HepG2 (cell line): ENCODE results near the gene CNP. TPM values are rescaled to one million over a fixed set of nuclear protein-coding genes. Genes with fewer than 3 reads are reported as not detected.

Experiments
- ARID2 ChIP-seq: sonication (generic); formaldehyde crosslinking; IDR thresholded peaks from 2 replicates; pipeline ENCODE4 v1.8.1; 2022; ENCODE audit warnings: mild to moderate bottlenecking, missing genetic modification reagents, borderline replicate concordance
- ARID3A ChIP-seq: IDR thresholded peaks from 2 replicates; pipeline ENCODE4 v1.6.1; 2012; ENCODE audit warnings: low read depth, low read length, improper control_type of control experiment
- CC2D1A ChIP-seq: sonication (generic); formaldehyde crosslinking; IDR thresholded peaks from 2 replicates; pipeline ENCODE4 v1.8.1; 2023; ENCODE audit warnings: mild to moderate bottlenecking, missing genetic modification reagents
- CREB1 ChIP-seq, 2 experiments: fragments of 450-650 bp in 1 of 2; IDR thresholded peaks; 2 replicates each; pipeline ENCODE4 v1.6.1; 2016 to 2017; ENCODE audit warnings: control low read depth in 1 of 2, mild to moderate bottlenecking in 1 of 2, missing compliant biosample characterization in 1 of 2, missing genetic modification characterization in 1 of 2
- E2F5 ChIP-seq: sonication (generic); formaldehyde crosslinking; conservative IDR thresholded peaks from 2 replicates; pipeline ENCODE4 v1.4.0; 2020; ENCODE audit warnings: missing genetic modification reagents
- EED ChIP-seq: sonication (generic); formaldehyde crosslinking; IDR thresholded peaks from 2 replicates; pipeline ENCODE4 v1.5.0; 2020; ENCODE audit warnings: mild to moderate bottlenecking, missing genetic modification reagents
- FOXP4 ChIP-seq: sonication (generic); formaldehyde crosslinking; IDR thresholded peaks from 2 replicates; pipeline ENCODE4 v1.4.0; 2020; ENCODE audit warnings: missing genetic modification reagents
- KLF12 ChIP-seq: sonication (generic); formaldehyde crosslinking; IDR thresholded peaks from 2 replicates; pipeline ENCODE4 v1.4.0; 2020; ENCODE audit warnings: missing genetic modification reagents, borderline replicate concordance
- KLF9 ChIP-seq: IDR thresholded peaks from 2 replicates; pipeline ENCODE4 v1.6.1; 2016; ENCODE audit warnings: low read depth
- MED13 ChIP-seq: sonication (generic); formaldehyde crosslinking; IDR thresholded peaks from 2 replicates; pipeline ENCODE4 v1.5.0; 2020; ENCODE audit warnings: missing genetic modification reagents
- MXD1 ChIP-seq: sonication (generic); formaldehyde crosslinking; IDR thresholded peaks from 2 replicates; pipeline ENCODE4 v1.4.0; 2020; ENCODE audit warnings: mild to moderate bottlenecking, missing genetic modification reagents
- PBX2 ChIP-seq: IDR thresholded peaks from 2 replicates; pipeline ENCODE4 v1.6.1; 2016; ENCODE audit warnings: control low read depth
- POGK ChIP-seq: sonication (generic); formaldehyde crosslinking; conservative IDR thresholded peaks from 2 replicates; pipeline ENCODE4 v1.8.0; 2022; ENCODE audit warnings: mild to moderate bottlenecking, moderate library complexity, missing genetic modification reagents
- POLR2AphosphoS5 ChIP-seq: IDR thresholded peaks from 2 replicates; pipeline ENCODE4 v1.6.1; 2012; ENCODE audit warnings: low read depth, low read length
- THAP8 ChIP-seq: sonication (generic); formaldehyde crosslinking; IDR thresholded peaks from 2 replicates; pipeline ENCODE4 v1.5.1; 2020; ENCODE audit warnings: missing genetic modification reagents, mild to moderate bottlenecking, borderline replicate concordance
- TRIM24 ChIP-seq: sonication (generic); formaldehyde crosslinking; IDR thresholded peaks from 2 replicates; pipeline ENCODE4 v1.8.0; 2022; ENCODE audit warnings: mild to moderate bottlenecking, missing genetic modification reagents
- ZNF136 ChIP-seq: sonication (generic); formaldehyde crosslinking; IDR thresholded peaks from 2 replicates; pipeline ENCODE4 v1.8.1; 2022; ENCODE audit warnings: low read depth, mild to moderate bottlenecking, moderate library complexity, missing genetic modification reagents
- ZNF431 ChIP-seq: sonication (generic); formaldehyde crosslinking; IDR thresholded peaks from 2 replicates; pipeline ENCODE4 v1.9.0; 2022; ENCODE audit warnings: missing genetic modification reagents, low read depth, mild to moderate bottlenecking, borderline replicate concordance
- ZNF672 ChIP-seq: sonication (generic); formaldehyde crosslinking; IDR thresholded peaks from 2 replicates; pipeline ENCODE4 v1.8.1; 2022; ENCODE audit warnings: missing genetic modification reagents
- ZNF766 ChIP-seq: sonication (generic); formaldehyde crosslinking; IDR thresholded peaks from 2 replicates; pipeline ENCODE4 v1.5.0; 2020; ENCODE audit warnings: missing genetic modification reagents, borderline replicate concordance
- polyA plus RNA-seq, 8 experiments: library from polyadenylated mRNA; depleted of rRNA in 3 of 8; stranded (reverse) in 7 of 8; unstranded in 1 of 8; fragments of >200 nt; fragmentation: Illumina TruSeq in 4 of 8; extraction: Trizol in 4 of 8; gene quantifications; 2 replicates each; pipeline versions ENCODE4 v1.2.1 to v1.2.3, GENCODE V29; 2011 to 2016; ENCODE audit warnings: low read depth in 4 of 8, missing spikeins in 1 of 8, mixed read lengths in 1 of 8; ENCODE audit not compliant: insufficient read depth in 1 of 8
- total RNA-seq, 5 experiments: library from RNA; depleted of rRNA; stranded (reverse); fragments of >200 nt; fragmentation: Illumina TruSeq; extraction: Trizol; gene quantifications; 2 replicates each; pipeline ENCODE4 v1.2.3, GENCODE V29; 2016; ENCODE audit warnings: low read depth in 1 of 5

Gene CNP
- total and polyA plus RNA-seq, 2 of the 13 experiments (the other 11 are each of a cell fraction or from before 2014, with no cell fraction given), result 97.2 to 161 TPM

- TF ChIP-seq TRIM24 (CRISPR knock-in tag), result no peak
- no peak for TF ChIP-seq PBX2 (CRISPR knock-in tag)
- no peak for TF ChIP-seq ZNF431 (CRISPR knock-in tag)
- no peak for TF ChIP-seq ZNF766 (CRISPR knock-in tag)
- no peak for TF ChIP-seq MED13 (CRISPR knock-in tag)
- no peak for TF ChIP-seq ZNF672
- TF ChIP-seq FOXP4 (CRISPR knock-in tag), result no peak
- TF ChIP-seq POGK (CRISPR knock-in tag), result no peak
- no peak for TF ChIP-seq EED (CRISPR knock-in tag)
- peak; percentile 60; the same call in 1 of the 2 replicates for TF ChIP-seq POLR2AphosphoS5
- TF ChIP-seq MXD1, result 0 out of 2 replicates have a peak, but pooled peaks have one; percentile 32
- TF ChIP-seq ARID2, result no peak
- TF ChIP-seq THAP8 (CRISPR knock-in tag), result no peak
- TF ChIP-seq CC2D1A, result no peak
- TF ChIP-seq KLF9, result no peak
- no peak for TF ChIP-seq CREB1 (IDR thresholded peaks at IDR 0.05)
- TF ChIP-seq CREB1 (CRISPR knock-in tag; IDR thresholded peaks at IDR 0.05), result no peak
- TF ChIP-seq E2F5 (CRISPR knock-in tag), result no peak; the same call in 1 of the 2 replicates
- TF ChIP-seq ZNF136, result no peak
- TF ChIP-seq ARID3A, result no peak
- no peak for TF ChIP-seq KLF12 (CRISPR knock-in tag)
Measured at GRCh38 chr17:41967141-41967920, 736 bp downstream of the CNP start (continued).
